GM19238 (cell line): ENCODE results near the gene BEND5.
A peak's percentile ranks its signal among the peaks of the same experiment; 100 is the strongest.

Experiments
- DNase-seq: peaks from one replicate; pipeline ENCODE4 v3.0.0; 2011; ENCODE audit warnings: low spot score; ENCODE audit not compliant: insufficient read length

The BEND5 gene

GRCh38 chr1:48767975-48768510, 8.6 kb downstream of the BEND5 start:
- DNase-seq, result no peak

GRCh38 chr1:48765335-48765734, 11.4 kb downstream of the BEND5 start:
- DNase-seq, result no peak

DNA sequence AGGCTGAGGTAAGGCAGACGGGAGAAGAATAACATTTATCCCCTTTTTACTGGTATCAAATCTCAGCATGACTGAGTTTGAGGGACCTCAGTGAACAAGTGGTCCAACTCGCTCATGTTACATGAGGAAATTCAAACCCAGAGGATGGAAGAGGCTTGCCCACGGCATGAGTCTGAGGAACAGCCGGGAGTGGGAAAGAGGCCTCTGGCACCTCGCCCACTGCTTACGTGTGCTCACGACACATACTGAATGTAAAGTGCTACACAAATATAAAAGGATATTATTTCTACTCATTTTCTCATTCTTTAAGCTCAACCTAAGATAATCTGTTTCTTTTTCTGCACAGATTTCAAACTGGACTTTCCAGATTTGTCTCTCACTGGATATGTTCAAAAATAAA, 14.7 kb downstream of the BEND5 start:
- DNase-seq, result no peak

GRCh38 chr1:48761411-48761810, 15.3 kb downstream of the BEND5 start:
- no peak for DNase-seq

GRCh38 chr1:48760857-48761256, 15.8 kb downstream of the BEND5 start:
- no peak for DNase-seq

DNA sequence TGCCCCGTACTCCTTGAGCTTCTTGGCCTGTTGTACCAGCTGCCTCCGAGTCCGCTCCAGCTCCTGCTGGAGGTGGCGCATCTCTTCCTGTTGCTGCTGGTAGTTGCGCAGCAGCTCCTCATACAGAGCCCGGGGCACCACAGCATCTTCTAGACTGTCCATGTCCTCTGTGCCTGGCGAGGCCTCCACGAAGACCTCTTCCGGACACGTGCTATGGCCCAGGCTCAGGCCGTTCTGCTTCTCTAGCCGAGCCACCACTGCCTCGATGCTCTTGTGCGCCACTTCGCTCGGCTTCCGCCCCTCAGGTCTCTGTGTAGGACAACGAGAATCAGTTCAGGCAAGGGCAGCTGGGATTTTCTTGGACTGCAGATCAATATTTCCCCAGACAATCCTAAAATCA, 17.7 kb downstream of the BEND5 start:
- no peak for DNase-seq

DNA sequence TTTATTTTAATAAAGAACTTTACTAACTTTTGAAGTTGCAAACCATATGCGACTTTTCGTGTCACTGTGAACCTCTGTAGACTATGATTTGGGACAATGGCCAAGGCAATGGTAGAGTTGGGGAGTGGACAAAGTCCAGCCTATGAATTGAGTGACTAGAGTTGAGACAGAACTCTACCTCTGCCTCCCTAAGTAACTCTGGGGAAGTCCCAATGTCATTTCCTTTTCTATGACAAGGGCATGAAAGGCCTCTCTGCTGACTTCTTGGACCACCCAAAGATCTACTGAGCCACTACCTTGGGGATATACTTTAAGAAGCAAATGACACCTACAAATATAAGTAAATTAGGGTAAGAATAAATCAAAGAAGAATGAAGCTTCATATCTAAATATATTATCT, 19.3 kb downstream of the BEND5 start:
- DNase-seq, result no peak

- DNase-seq, result no peak
Measured at GRCh38 chr1:48756683-48757316, 19.9 kb downstream of the BEND5 start.

DNA sequence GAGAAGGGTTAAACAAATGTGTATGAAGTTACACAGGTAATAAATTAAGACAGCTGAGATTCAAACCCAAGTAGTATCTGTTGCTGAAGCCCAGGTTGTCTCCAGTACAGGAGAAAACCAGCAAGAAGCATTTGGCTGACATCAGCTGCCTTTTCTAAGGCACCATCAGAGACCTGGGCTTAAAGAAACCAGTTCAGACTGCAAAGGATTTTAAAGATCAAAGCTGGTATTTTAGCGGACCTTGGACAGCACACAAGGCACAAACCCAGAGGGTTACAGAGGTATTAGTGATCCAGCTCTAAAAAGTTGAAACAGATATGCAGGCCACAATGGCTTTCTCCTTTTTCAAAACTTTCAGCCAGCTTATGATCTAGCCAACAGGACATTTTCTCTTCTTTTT, 23.4 kb downstream of the BEND5 start:
- no peak for DNase-seq

- DNase-seq, result no peak
Measured at GRCh38 chr1:48750109-48750508, 26.6 kb downstream of the BEND5 start.

- no peak for DNase-seq
Measured at GRCh38 chr1:48749068-48749467, 27.6 kb downstream of the BEND5 start.

DNA sequence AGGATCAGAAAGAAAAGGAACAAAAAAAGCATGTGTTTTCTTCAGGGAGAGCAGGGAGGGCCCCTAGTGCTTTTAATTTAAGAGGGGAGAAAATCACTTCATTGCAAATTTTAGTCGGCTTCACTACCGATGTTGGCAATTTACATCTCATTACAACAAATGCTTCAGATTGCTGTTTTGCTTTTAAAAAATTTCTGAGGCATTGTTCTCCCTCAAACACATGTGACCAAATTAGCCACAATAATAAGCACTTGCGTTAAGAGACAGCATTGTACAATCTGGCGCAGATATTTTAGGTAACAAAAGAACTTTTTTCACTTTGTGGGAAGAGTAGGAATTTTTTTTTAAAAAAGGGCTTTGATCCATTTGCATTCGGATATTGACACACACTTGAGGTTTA, 29.8 kb downstream of the BEND5 start:
- no peak for DNase-seq

GRCh38 chr1:48744032-48744431, 32.7 kb downstream of the BEND5 start:
- DNase-seq, result no peak

- DNase-seq, result no peak
Measured at GRCh38 chr1:48743480-48743879, 33.2 kb downstream of the BEND5 start.

DNA sequence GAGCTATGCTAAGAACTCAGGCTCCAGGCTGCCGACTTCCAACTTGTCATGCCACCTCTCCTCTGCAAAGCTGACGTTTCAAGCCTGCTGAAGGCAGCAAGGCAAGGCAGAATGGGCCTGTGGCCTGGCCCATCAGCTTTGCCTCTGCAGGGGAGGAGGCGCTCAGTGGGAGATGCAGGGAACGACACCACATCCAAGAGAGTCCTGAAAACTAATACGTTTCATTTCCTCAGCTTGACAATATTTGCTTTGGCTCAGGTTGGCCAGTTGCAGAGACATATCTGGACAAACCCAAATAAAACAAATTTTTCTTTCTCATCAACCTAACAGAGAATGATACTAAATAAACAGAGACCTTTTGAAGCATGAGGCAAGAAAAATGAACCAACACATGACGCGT, 35.3 kb downstream of the BEND5 start:
- DNase-seq, result no peak

- DNase-seq, result no peak
Measured at GRCh38 chr1:48740621-48741020, 36.1 kb downstream of the BEND5 start.

GRCh38 chr1:48739091-48739490, 37.6 kb downstream of the BEND5 start:
- no peak for DNase-seq

DNA sequence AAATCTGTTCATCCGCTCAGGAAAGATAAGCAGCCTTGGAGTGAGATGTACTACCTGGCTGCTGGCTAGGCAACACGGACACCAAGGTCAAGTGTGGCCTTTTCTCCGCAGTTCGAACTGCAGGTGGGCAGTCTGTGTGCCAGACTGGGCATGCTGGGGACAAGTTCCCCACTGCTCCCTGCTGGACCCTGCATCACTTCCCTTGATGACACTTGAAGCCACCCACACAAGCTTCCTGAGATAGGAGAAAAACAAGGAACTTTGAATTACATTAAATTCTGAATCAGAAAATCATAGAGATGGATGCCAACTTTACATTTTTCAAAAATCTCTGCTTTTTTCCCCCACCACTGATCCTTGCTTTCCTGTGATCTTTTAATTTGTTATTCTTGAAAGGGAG, 38.3 kb downstream of the BEND5 start:
- DNase-seq, result no peak

DNA sequence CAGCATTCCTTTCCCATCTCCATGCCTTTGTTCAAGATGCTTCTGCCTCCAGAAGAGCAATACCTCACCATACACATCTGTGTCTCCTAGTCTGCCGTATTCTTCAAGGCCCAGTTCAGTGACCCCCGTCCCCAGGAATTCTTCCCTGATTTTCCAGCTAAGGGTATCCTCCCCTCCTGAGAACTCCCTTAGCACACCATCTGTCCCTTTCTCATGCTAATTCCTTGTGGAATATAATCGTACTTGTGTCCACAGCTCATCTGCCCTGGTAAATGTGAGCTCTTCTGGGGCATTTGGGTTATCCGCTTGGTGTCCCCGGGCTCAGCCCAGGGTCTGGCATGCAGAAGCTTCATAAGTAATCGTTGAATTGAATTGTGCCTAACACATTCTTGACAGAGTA, 40.9 kb downstream of the BEND5 start:
- DNase-seq, result no peak

- DNase-seq, result peak; percentile 10
Measured at GRCh38 chr1:48730164-48730910, 46.4 kb downstream of the BEND5 start.

DNA sequence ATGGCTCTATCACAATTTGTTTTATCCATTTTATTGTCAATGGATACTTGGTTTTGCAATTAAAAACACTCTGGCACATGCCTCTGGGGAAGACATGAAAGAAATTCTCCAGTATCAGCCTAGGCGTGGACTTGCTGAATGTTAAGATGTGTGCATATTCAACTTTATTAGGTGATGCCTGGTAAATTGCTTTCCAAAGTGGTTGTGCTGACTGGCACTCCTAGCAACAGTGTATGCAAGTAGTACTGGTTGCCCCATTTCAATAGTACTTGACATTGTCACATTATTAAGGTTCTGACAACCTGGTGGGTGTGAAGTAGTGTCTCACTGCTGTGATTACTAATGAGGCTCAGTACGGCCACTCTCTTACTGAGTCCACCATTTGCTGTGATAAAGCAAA, 48.1 kb downstream of the BEND5 start:
- no peak for DNase-seq

- no peak for DNase-seq
Measured at GRCh38 chr1:48726557-48727215, 50.0 kb downstream of the BEND5 start.
